Activated naive CD8-positive, alpha-beta T cell treated with anti-CD3 and anti-CD28 coated beads, Interleukin-2, amount 10 ng/mL, durations not matched to agents 7 days and 5 days (primary cell): ENCODE data around the gene ELP1. TPM values are rescaled to one million over a fixed set of nuclear protein-coding genes. Genes with fewer than 3 reads are reported as not detected.
"Not testable (repeated sequence)": the region's sequence is repeated elsewhere in the genome, so short reads cannot be mapped to it uniquely, and the experiment has no call there.

Source experiments
- ATAC-seq: fragments of 150-1000 bp; cut with Tn5 transposase; one replicate; pipeline ENCODE4 v1.10.0; 2021; ENCODE audit warnings: low read depth, moderate library complexity
- POLR2A ChIA-PET: fragments of 350-600 bp; sonication (Branson Sonifier 250); formaldehyde crosslinking; loops from one replicate; lab custom pipeline; 2021; ENCODE audit warnings: antibody characterized with exemption; lab: Charles Lee
- DNase-seq: peaks from one replicate; pipeline ENCODE4 v3.0.0; 2021
- H3K27ac Mint-ChIP-seq: one replicate; pipeline ENCODE4 v1.8.0; 2022; ENCODE audit warnings: mild to moderate bottlenecking, mixed read lengths
- H3K27me3 Mint-ChIP-seq: one replicate; pipeline ENCODE4 v1.8.0; 2022; ENCODE audit warnings: mild to moderate bottlenecking, moderate library complexity, mixed read lengths
- H3K36me3 Mint-ChIP-seq: one replicate; pipeline ENCODE4 v1.8.0; 2021; ENCODE audit warnings: mild to moderate bottlenecking, mixed read lengths
- H3K4me1 Mint-ChIP-seq: one replicate; pipeline ENCODE4 v1.8.0; 2021; ENCODE audit warnings: mixed read lengths
- H3K4me3 Mint-ChIP-seq: one replicate; pipeline ENCODE4 v1.8.0; 2022; ENCODE audit warnings: mild to moderate bottlenecking, moderate library complexity, mixed read lengths
- H3K9me3 Mint-ChIP-seq: one replicate; pipeline ENCODE4 v1.8.0; 2021; ENCODE audit warnings: mixed read lengths
- total RNA-seq, 2 experiments: library from RNA; stranded (reverse); gene quantifications; one replicate each; pipeline ENCODE4 v1.2.3, GENCODE V29; 2021

ELP1 gene
- total RNA-seq, 2 experiments from 2014 or later, result 23.5 to 25.7 TPM

GRCh38 chr9:108956022-108956630 lies 22.2 kb upstream of the ELP1 start:
- peaks cover 5% of the 10 kb centered on the region for H3K36me3 Mint-ChIP-seq
- peaks cover 1% of the 10 kb centered on the region for H3K4me1 Mint-ChIP-seq
- DNase-seq (no peak), ATAC-seq (no peak)
- POLR2A ChIA-PET, result no interaction called here
- no peaks in the 10 kb centered on the region for H3K27me3 Mint-ChIP-seq
- H3K9me3 Mint-ChIP-seq, result no peaks in the 10 kb centered on the region
- H3K4me3 Mint-ChIP-seq, result no peak overlapping the region
- no peak overlapping the region for H3K27ac Mint-ChIP-seq

DNA sequence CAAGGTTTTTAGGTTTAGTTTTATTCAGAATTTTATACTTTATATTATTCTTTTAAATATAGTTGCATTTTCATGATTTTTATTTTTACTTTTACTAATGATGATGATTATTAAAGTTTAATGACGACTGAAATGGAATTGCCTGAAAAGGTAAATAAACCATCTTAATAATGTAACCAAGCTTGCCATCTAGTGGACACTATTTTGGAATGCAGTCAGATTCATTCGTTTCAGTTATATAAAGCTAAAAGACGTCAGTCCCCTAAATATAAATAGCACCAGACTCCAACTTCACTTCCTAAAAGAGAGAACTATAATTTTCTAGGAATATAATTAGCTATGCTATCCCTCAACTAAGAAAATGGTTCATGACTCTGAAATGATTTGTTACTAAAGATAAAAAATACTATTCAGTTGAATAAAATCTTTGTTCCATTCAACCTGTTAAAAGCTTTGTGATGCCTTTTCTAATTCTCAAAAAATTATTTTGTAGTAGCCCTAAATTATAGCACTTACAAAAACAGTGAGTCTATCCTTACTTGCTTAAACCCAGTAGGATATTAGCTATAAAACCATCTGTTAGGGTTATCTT lies 20.2 kb upstream of the ELP1 start:
- Mint-ChIP-seq H3K4me1 (peaks cover 1% of the 10 kb centered on the region), H3K27me3 (no peaks in the 10 kb centered on the region), H3K9me3 (no peaks in the 10 kb centered on the region), H3K4me3 (no peak overlapping the region), H3K27ac (no peak overlapping the region), H3K36me3 (peaks cover 5% of the 10 kb centered on the region)
- no peak for DNase-seq
- no peak for ATAC-seq
- POLR2A ChIA-PET, result no interaction called here

DNA sequence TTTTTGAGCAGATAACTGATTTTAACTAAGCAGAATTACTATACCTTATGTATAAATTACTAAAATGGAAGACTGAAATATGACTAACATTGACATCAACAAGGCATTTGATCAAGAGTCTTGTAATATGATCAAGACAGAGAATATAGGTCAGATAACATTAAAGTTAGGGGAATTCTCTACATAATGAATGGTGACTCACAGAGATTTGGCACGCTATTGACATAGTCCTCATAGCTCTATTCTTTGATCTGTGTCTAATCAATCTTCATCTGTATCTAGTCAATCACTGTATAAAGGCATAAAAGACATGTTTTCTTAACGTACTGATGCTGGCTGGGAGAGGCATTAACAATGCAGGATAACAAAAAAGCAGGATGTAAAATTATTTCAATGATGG lies 17.7 kb upstream of the ELP1 start:
- H3K27me3 Mint-ChIP-seq, result no peaks in the 10 kb centered on the region
- POLR2A ChIA-PET, result no interaction called here
- no peak for ATAC-seq
- H3K4me3 Mint-ChIP-seq, result no peak overlapping the region
- H3K9me3 Mint-ChIP-seq, result no peaks in the 10 kb centered on the region
- peaks cover 7% of the 10 kb centered on the region for H3K36me3 Mint-ChIP-seq
- DNase-seq, result no peak
- H3K4me1 Mint-ChIP-seq, result no peaks in the 10 kb centered on the region
- H3K27ac Mint-ChIP-seq, result no peak overlapping the region

DNA sequence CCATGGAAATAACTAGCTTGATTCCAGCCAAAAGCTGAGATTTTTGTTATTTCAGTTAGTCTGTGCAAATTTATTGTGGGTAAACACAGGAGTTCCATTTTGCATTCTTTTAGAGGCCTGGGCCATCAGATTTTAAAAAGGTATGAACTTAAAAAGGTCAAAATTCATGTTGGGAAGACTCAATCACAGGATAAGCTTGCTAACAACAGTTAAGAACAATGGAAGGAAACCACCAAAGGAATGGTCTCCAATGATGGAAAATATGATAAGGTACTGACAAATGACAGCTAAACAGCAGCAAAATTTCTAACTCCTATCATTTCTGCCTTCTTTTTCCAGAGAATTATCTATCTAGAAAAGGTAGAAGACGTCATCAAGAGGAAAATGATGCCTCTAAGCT lies 16.2 kb upstream of the ELP1 start:
- no peak overlapping the region for H3K27ac Mint-ChIP-seq
- DNase-seq, result no peak
- no peaks in the 10 kb centered on the region for H3K4me1 Mint-ChIP-seq
- no peak for ATAC-seq
- H3K27me3 Mint-ChIP-seq, result no peaks in the 10 kb centered on the region
- POLR2A ChIA-PET, result interaction anchor here (0.6 kb wide), 2 partner anchors 138 to 490 kb away, joined by 3 to 5 read pairs; no protein-coding TSS in a partner anchor
- H3K9me3 Mint-ChIP-seq, result no peaks in the 10 kb centered on the region
- H3K4me3 Mint-ChIP-seq, result no peak overlapping the region
- H3K36me3 Mint-ChIP-seq, result peaks cover 10% of the 10 kb centered on the region

GRCh38 chr9:108939975-108940374 lies 6.1 kb upstream of the ELP1 start:
- no peaks in the 10 kb centered on the region for H3K9me3 Mint-ChIP-seq
- DNase-seq, result no peak
- peaks cover 1% of the 10 kb centered on the region for H3K36me3 Mint-ChIP-seq
- H3K4me3 Mint-ChIP-seq, result no peak overlapping the region
- no peaks in the 10 kb centered on the region for H3K27me3 Mint-ChIP-seq
- H3K27ac Mint-ChIP-seq, result no peak overlapping the region
- H3K4me1 Mint-ChIP-seq, result peaks cover 5% of the 10 kb centered on the region
- POLR2A ChIA-PET, result no interaction called here
- no peak for ATAC-seq

- peaks cover 1% of the 10 kb centered on the region for H3K36me3 Mint-ChIP-seq
- H3K27ac Mint-ChIP-seq, result no peak overlapping the region
- no peak overlapping the region for H3K4me3 Mint-ChIP-seq
- POLR2A ChIA-PET, result no interaction called here
- ATAC-seq (no peak), DNase-seq (no peak)
- no peaks in the 10 kb centered on the region for H3K27me3 Mint-ChIP-seq
- no peaks in the 10 kb centered on the region for H3K9me3 Mint-ChIP-seq
- peaks cover 13% of the 10 kb centered on the region for H3K4me1 Mint-ChIP-seq
Observed at GRCh38 chr9:108937561-108938305, 3.8 kb upstream of the ELP1 start.

- H3K27ac Mint-ChIP-seq, result peak within 1 kb of the TSS; percentile 99
- H3K36me3 Mint-ChIP-seq, result peaks cover 1% of the 10 kb centered on the region
- ATAC-seq, result peak; percentile 80
- no peaks in the 10 kb centered on the region for H3K27me3 Mint-ChIP-seq
- H3K4me1 Mint-ChIP-seq, result peaks cover 15% of the 10 kb centered on the region
- DNase-seq, result peak; percentile 84
- no peaks in the 10 kb centered on the region for H3K9me3 Mint-ChIP-seq
- H3K4me3 Mint-ChIP-seq, result peak within 1 kb of the TSS; percentile 97
- POLR2A ChIA-PET, result interaction anchor here (0.5 to 1.2 kb wide), 3 partner anchors 79 to 1632 kb away, joined by 3 read pairs; partner anchors contain the start of gene TMEM245
Observed at GRCh38 chr9:108934323-108934893, 484 bp upstream of the ELP1 start, which contains the start of gene ABITRAM. Gene ABITRAM, plus strand, starts transcription at chr9:108934400. Its CDS starts 87 bp downstream, at chr9:108934487.

DNA sequence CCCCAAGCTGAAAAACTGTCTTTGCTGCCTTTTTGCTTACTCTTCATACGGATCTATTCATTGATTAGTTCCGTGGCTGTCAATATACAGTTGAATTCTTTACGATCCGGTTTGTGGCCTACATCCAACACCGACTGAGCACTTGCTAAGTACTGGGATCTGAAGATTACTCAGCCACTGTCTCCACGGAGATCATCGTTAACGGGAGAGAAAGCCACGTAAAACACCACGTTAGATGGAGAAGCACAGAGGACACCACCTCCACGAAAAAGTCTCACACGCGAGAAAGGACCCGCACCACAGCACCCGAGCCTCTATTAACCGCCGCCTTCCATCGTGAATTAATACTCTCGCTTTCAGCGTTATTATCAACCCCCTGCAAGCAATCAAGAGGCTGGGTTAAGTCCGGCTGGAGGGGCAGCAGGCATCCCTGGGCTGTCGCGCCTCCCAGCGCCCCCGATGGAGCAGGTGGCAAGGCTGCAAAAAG lies 650 bp downstream of the ELP1 start:
- peaks cover 15% of the 10 kb centered on the region for H3K4me1 Mint-ChIP-seq
- no peaks in the 10 kb centered on the region for H3K9me3 Mint-ChIP-seq
- H3K27ac Mint-ChIP-seq, result peak overlapping the region; percentile 99
- no peak for ATAC-seq
- peak overlapping the region; percentile 97 for H3K4me3 Mint-ChIP-seq
- H3K27me3 Mint-ChIP-seq, result no peaks in the 10 kb centered on the region
- peaks cover 1% of the 10 kb centered on the region for H3K36me3 Mint-ChIP-seq
- DNase-seq, result no peak
- POLR2A ChIA-PET, result interaction anchor here (1.2 kb wide), 1 partner anchor 81 kb away, joined by 3 read pairs; no protein-coding TSS in a partner anchor

DNA sequence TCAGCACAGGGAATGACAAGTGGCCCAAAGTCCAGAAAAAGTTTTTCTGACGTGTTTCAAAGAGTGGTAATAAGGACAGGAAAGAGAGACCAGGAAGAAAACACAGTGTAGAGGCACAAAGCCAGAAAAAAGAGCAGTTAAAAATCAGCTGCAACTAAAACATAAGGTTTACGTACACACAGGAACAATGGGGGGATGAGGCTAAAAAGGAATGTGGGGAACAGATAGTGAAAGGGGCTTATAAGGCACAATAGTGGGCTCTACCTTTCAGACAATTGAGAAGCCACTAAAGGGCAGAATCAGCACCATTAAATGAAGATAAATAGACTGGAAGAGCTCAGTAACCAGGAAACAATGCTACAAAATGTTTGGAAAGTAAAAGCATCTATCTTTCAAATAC lies 5.5 kb downstream of the ELP1 start:
- peaks cover 22% of the 10 kb centered on the region for H3K36me3 Mint-ChIP-seq

DNA sequence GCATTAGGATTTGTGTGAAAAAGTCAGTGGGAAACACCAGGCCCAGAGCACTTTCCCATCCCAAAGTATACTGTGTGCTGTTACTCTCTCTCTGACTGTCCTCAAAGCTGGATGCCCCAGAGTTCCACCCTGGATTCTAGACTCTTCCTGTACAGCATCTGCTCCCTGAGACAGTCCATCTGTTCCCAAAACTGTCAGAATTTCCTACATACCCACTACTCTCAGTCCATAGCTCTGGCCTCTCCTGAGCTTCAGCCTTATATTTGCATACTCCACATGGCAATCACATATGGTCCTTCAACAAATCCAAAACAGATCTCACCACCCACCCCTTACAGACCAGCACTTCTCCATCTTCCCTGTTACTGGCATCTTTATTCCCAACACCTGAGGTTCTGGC lies 9.5 kb downstream of the ELP1 start:
- no peak overlapping the region for H3K4me3 Mint-ChIP-seq
- H3K27me3 Mint-ChIP-seq, result no peaks in the 10 kb centered on the region
- DNase-seq (no peak), ATAC-seq (no peak)
- POLR2A ChIA-PET, result no interaction called here
- peaks cover 26% of the 10 kb centered on the region for H3K36me3 Mint-ChIP-seq
- H3K4me1 Mint-ChIP-seq, result no peaks in the 10 kb centered on the region
- no peak overlapping the region for H3K27ac Mint-ChIP-seq
- no peaks in the 10 kb centered on the region for H3K9me3 Mint-ChIP-seq

More for the DNA sequence above, 5.5 kb downstream of the ELP1 start:
- Mint-ChIP-seq H3K27ac (no peak overlapping the region), H3K9me3 (no peaks in the 10 kb centered on the region), H3K4me1 (peaks cover 7% of the 10 kb centered on the region), H3K4me3 (no peak overlapping the region), H3K27me3 (no peaks in the 10 kb centered on the region)
- ATAC-seq (no peak), DNase-seq (no peak)
- POLR2A ChIA-PET, result no interaction called here

- Mint-ChIP-seq H3K4me1 (no peaks in the 10 kb centered on the region), H3K27me3 (no peaks in the 10 kb centered on the region), H3K27ac (no peak overlapping the region), H3K4me3 (no peak overlapping the region), H3K36me3 (peaks cover 24% of the 10 kb centered on the region), H3K9me3 (no peaks in the 10 kb centered on the region)
- no peak for ATAC-seq
- POLR2A ChIA-PET, result no interaction called here
- no peak for DNase-seq
Observed at GRCh38 chr9:108921200-108921599, 12.7 kb downstream of the ELP1 start.

DNA sequence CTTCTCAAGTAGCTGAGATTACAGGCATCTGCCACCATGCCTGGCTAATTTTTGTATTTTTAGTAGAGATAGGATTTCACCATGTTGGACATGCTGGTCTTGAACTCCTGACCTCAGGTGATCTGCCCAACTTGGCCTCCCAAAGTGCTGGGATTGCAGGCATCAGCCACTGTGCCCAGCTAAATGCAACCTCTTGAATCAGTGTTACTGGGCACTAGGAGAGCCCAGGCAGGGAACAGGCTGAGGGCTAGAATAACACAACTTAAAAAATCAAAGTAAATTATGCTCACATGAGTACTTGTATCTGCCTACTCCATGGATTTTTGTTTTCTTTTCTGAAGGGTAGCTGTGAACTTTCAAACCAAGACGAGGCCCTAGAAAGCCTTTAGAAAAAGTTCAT lies 13.5 kb downstream of the ELP1 start:
- H3K9me3 Mint-ChIP-seq, H3K4me3 Mint-ChIP-seq, H3K27me3 Mint-ChIP-seq, POLR2A ChIA-PET, ATAC-seq, H3K4me1 Mint-ChIP-seq, DNase-seq, H3K27ac Mint-ChIP-seq: not testable (repeated sequence)
- H3K36me3 Mint-ChIP-seq, result peaks cover 22% of the 10 kb centered on the region

GRCh38 chr9:108919517-108919916 lies 14.4 kb downstream of the ELP1 start:
- POLR2A ChIA-PET, result no interaction called here
- Mint-ChIP-seq H3K4me1 (no peaks in the 10 kb centered on the region), H3K27ac (no peak overlapping the region), H3K27me3 (no peaks in the 10 kb centered on the region), H3K9me3 (no peaks in the 10 kb centered on the region), H3K4me3 (no peak overlapping the region), H3K36me3 (peaks cover 15% of the 10 kb centered on the region)
- ATAC-seq, result no peak
- no peak for DNase-seq
